H1 (cell line): Measurements from ENCODE around the gene NUCB1. TPM values are rescaled to one million over a fixed set of nuclear protein-coding genes. Genes with fewer than 3 reads are reported as not detected.

Experiments
- CTCF ChIA-PET: fragments of 300-600 bp; sonication (Branson Sonifier 250); formaldehyde crosslinking; loops from one replicate; lab custom pipeline; 2021; ENCODE audit not compliant: partially characterized antibody; lab: Charles Lee
- POLR2A ChIA-PET: fragments of 300-600 bp; sonication (Branson Sonifier 250); formaldehyde crosslinking; loops from one replicate; lab custom pipeline; 2021; ENCODE audit warnings: inconsistent platforms; ENCODE audit not compliant: partially characterized antibody; lab: Charles Lee
- DNase-seq, 2 experiments: peaks; one replicate each; pipeline versions ENCODE4 v3.0.0 to v3.0.0-alpha.2; 2010 to 2022; ENCODE audit warnings: low spot score in 2 of 2, low read depth in 1 of 2, mixed read lengths in 1 of 2
- FAIRE-seq: peaks from 2 replicates; lab custom pipeline; 2011; peaks lifted over from hg19 to GRCh38; lab: Jason Lieb, UNC
- H2AFZ ChIP-seq: 2 replicates; pipeline ENCODE4 v1.8.1; 2012; ENCODE audit warnings: low read length, inconsistent platforms
- H2AK5ac ChIP-seq: 2 replicates; pipeline ENCODE4 v1.6.1; 2013; ENCODE audit warnings: low read depth, low read length
- H2BK120ac ChIP-seq: replicated peaks from 2 replicates; pipeline ENCODE3; 2013; ENCODE audit warnings: low read depth, low read length, inconsistent platforms
- H2BK12ac ChIP-seq: 2 replicates; pipeline ENCODE4 v1.6.1; 2013; ENCODE audit warnings: low read depth, low read length
- H2BK15ac ChIP-seq: 2 replicates; pipeline ENCODE4 v1.6.1; 2013; ENCODE audit warnings: low read length
- H2BK20ac ChIP-seq: 2 replicates; pipeline ENCODE4 v1.6.1; 2013; ENCODE audit warnings: low read length
- H2BK5ac ChIP-seq: 2 replicates; pipeline ENCODE4 v1.6.1; 2013; ENCODE audit warnings: low read depth, low read length
- H3K14ac ChIP-seq: 2 replicates; pipeline ENCODE4 v1.6.1; 2013; ENCODE audit warnings: inconsistent platforms; ENCODE audit not compliant: insufficient read length
- H3K18ac ChIP-seq: 2 replicates; pipeline ENCODE4 v1.6.1; 2013; ENCODE audit warnings: low read length; ENCODE audit errors: extremely low read depth
- H3K23ac ChIP-seq: 2 replicates; pipeline ENCODE4 v1.6.1; 2013; ENCODE audit warnings: inconsistent platforms; ENCODE audit not compliant: insufficient read length
- H3K23me2 ChIP-seq: 2 replicates; pipeline ENCODE4 v1.6.1; 2013; ENCODE audit warnings: low read depth, low read length
- H3K27ac ChIP-seq: 2 replicates; pipeline ENCODE4 v1.6.1; 2011; ENCODE audit warnings: low read depth, low read length, inconsistent platforms
- H3K27me3 ChIP-seq, 4 experiments: replicated peaks in 1 of 4; 1 replicate in 1 of 4; 2 replicates in 3 of 4; pipeline versions ENCODE4 v1.6.1 to v1.8.1; 2011 to 2013; ENCODE audit warnings: low read length in 3 of 4, mild to moderate bottlenecking in 3 of 4, inconsistent platforms in 2 of 4, mixed read lengths in 2 of 4, moderate library complexity in 1 of 4; ENCODE audit not compliant: control insufficient read depth in 3 of 4, insufficient read depth in 3 of 4; ENCODE audit errors: extremely low read depth in 1 of 4
- H3K36me3 ChIP-seq, 4 experiments: 2 replicates each; pipeline versions ENCODE4 v1.6.1 to v1.8.1; 2011 to 2013; ENCODE audit warnings: mild to moderate bottlenecking in 4 of 4, low read length in 3 of 4, moderate library complexity in 2 of 4, control low read depth in 1 of 4, inconsistent platforms in 1 of 4; ENCODE audit not compliant: insufficient read depth in 4 of 4, control insufficient read depth in 2 of 4
- H3K4ac ChIP-seq: replicated peaks from 2 replicates; pipeline ENCODE3; 2013; ENCODE audit warnings: low read length, low read depth, mixed read lengths, inconsistent platforms; ENCODE audit not compliant: insufficient read length
- H3K4me1 ChIP-seq, 4 experiments: replicated peaks in 1 of 4; 1 replicate in 1 of 4; 2 replicates in 3 of 4; pipeline versions ENCODE4 v1.6.1 to v1.8.1; 2011 to 2013; ENCODE audit warnings: low read length in 3 of 4, inconsistent platforms in 2 of 4, mixed read lengths in 1 of 4; ENCODE audit not compliant: insufficient read depth in 4 of 4, control insufficient read depth in 3 of 4
- H3K4me2 ChIP-seq, 2 experiments: 2 replicates each; pipeline versions ENCODE4 v1.6.1 to v1.8.1; 2011 to 2013; ENCODE audit warnings: low read depth in 2 of 2, low read length in 2 of 2, control low read depth in 1 of 2, inconsistent platforms in 1 of 2, mild to moderate bottlenecking in 1 of 2; ENCODE audit not compliant: insufficient read depth in 1 of 2
- H3K4me3 ChIP-seq, 4 experiments: fragments of 200-600, 300-600 bp in 1 of 4; sonication (generic), shearing (Covaris generic), sonication (Bioruptor Twin) in 1 of 4; 2 replicates each; pipeline versions ENCODE4 v1.5.1 to v1.8.1; 2011 to 2016; ENCODE audit warnings: low read length in 4 of 4, low read depth in 3 of 4, control low read depth in 2 of 4, inconsistent platforms in 2 of 4, mild to moderate bottlenecking in 2 of 4, mixed read lengths in 1 of 4, moderate library complexity in 1 of 4; ENCODE audit not compliant: insufficient read depth in 2 of 4; ENCODE audit errors: extremely low read depth in 1 of 4
- H3K56ac ChIP-seq: replicated peaks from 2 replicates; pipeline ENCODE3; 2013; ENCODE audit warnings: low read depth, mild to moderate bottlenecking, mixed read lengths, low read length, inconsistent platforms; ENCODE audit not compliant: insufficient read length
- H3K79me1 ChIP-seq: 2 replicates; pipeline ENCODE4 v1.6.1; 2013; ENCODE audit warnings: low read depth, low read length, control low read depth
- H3K79me2 ChIP-seq, 2 experiments: 2 replicates each; pipeline versions ENCODE4 v1.6.1 to v1.8.1; 2012 to 2013; ENCODE audit warnings: low read length in 2 of 2, mild to moderate bottlenecking in 2 of 2, inconsistent platforms in 1 of 2; ENCODE audit not compliant: insufficient read depth in 2 of 2, control insufficient read depth in 1 of 2
- H3K9ac ChIP-seq, 4 experiments: replicated peaks in 1 of 4; 1 replicate in 1 of 4; 2 replicates in 3 of 4; pipeline versions ENCODE4 v1.6.1 to v1.8.1; 2011 to 2013; ENCODE audit warnings: low read depth in 3 of 4, low read length in 3 of 4, control low read depth in 2 of 4, mild to moderate bottlenecking in 2 of 4, moderate library complexity in 2 of 4, inconsistent platforms in 1 of 4; ENCODE audit errors: extremely low read depth in 1 of 4
- H3K9me3 ChIP-seq, 2 experiments: 2 replicates each; pipeline versions ENCODE4 v1.6.1 to v1.8.1; 2012 to 2013; ENCODE audit warnings: mild to moderate bottlenecking in 2 of 2, moderate library complexity in 2 of 2, control low read depth in 1 of 2, inconsistent platforms in 1 of 2, low read depth in 1 of 2, low read length in 1 of 2, mixed read lengths in 1 of 2; ENCODE audit not compliant: insufficient read depth in 2 of 2
- H4K20me1 ChIP-seq, 2 experiments: replicated peaks in 1 of 2; 2 replicates each; pipeline versions ENCODE3 to v1.8.1; 2011 to 2013; ENCODE audit warnings: inconsistent platforms in 2 of 2, low read length in 2 of 2, mild to moderate bottlenecking in 1 of 2; ENCODE audit not compliant: insufficient read depth in 2 of 2, control insufficient read depth in 1 of 2
- H4K5ac ChIP-seq: 2 replicates; pipeline ENCODE4 v1.6.1; 2013; ENCODE audit warnings: low read length, low read depth, mixed read lengths, inconsistent platforms; ENCODE audit not compliant: insufficient read length
- H4K8ac ChIP-seq: 2 replicates; pipeline ENCODE4 v1.8.0; 2013; ENCODE audit warnings: mild to moderate bottlenecking, moderate library complexity, low read length, inconsistent platforms; ENCODE audit not compliant: insufficient read depth; ENCODE audit errors: extremely low read depth
- H4K91ac ChIP-seq: replicated peaks from 2 replicates; pipeline ENCODE3; 2013; ENCODE audit warnings: low read length, mixed read lengths, inconsistent platforms; ENCODE audit not compliant: insufficient read length
- ATF2 ChIP-seq: IDR thresholded peaks from 2 replicates; pipeline ENCODE4 v1.6.1; 2012; ENCODE audit warnings: low read length, inconsistent platforms
- BCL11A ChIP-seq, 2 experiments: IDR thresholded peaks; one replicate each; pipeline ENCODE4 v1.6.1; 2011; ENCODE audit warnings: low read depth in 2 of 2, low read length in 2 of 2, mild to moderate bottlenecking in 2 of 2
- BRCA1 ChIP-seq: IDR thresholded peaks from 2 replicates; pipeline ENCODE4 v1.6.1; 2012; ENCODE audit warnings: low read depth, low read length, improper control_type of control experiment
- CHD2 ChIP-seq: IDR thresholded peaks from 2 replicates; pipeline ENCODE4 v1.6.1; 2012; ENCODE audit warnings: low read length, improper control_type of control experiment
- GTF2F1 ChIP-seq: IDR thresholded peaks from 2 replicates; pipeline ENCODE4 v1.6.1; 2012; ENCODE audit warnings: low read depth, low read length, improper control_type of control experiment, borderline replicate concordance
- JUN ChIP-seq: IDR thresholded peaks from 2 replicates; pipeline ENCODE4 v1.6.1; 2011; ENCODE audit warnings: low read depth, mild to moderate bottlenecking, improper control_type of control experiment, low read length
- SP2 ChIP-seq: IDR thresholded peaks from 2 replicates; pipeline ENCODE4 v1.6.1; 2012; ENCODE audit warnings: mild to moderate bottlenecking, low read length, inconsistent platforms
- TBP ChIP-seq: IDR thresholded peaks from 2 replicates; pipeline ENCODE4 v1.6.1; 2011; ENCODE audit warnings: low read depth, low read length, improper control_type of control experiment
- WGBS, 2 experiments: shearing (Covaris generic) in 1 of 2; methylation state at CpG; one replicate each; pipeline versions ENCODE4 v1.1.6 to v1.1.7; 2013 to 2015; ENCODE audit warnings: low lambda C conversion rate in 2 of 2, mixed read lengths in 2 of 2, inconsistent platforms in 1 of 2, low coverage in 1 of 2, missing lambda C conversion rate in 1 of 2; ENCODE audit not compliant: insufficient replicate concordance in 2 of 2, insufficient coverage in 1 of 2, insufficient read length in 1 of 2; ENCODE audit errors: extremely low coverage in 1 of 2, missing lambda C conversion rate in 1 of 2; 5-methylcytosine and 5-hydroxymethylcytosine counted together
- polyA plus RNA-seq, 7 experiments: library from polyadenylated mRNA; depleted of rRNA in 3 of 7; stranded (reverse) in 5 of 7; unstranded in 2 of 7; fragments of >200 nt in 5 of 7; fragments of 200-250 nt in 2 of 7; gene quantifications; 1 replicate in 5 of 7; 2 replicates in 1 of 7; 4 replicates in 1 of 7; pipeline versions ENCODE4 v1.2.1 to v1.2.3, GENCODE V29; 2011 to 2013; ENCODE audit warnings: missing spikeins in 2 of 7, mixed read lengths in 2 of 7
- total RNA-seq: library from RNA; stranded (reverse); fragmentation: NEBNext Ultra II Directional; extraction: Animal tissue kit (Norgen Biotek cat#: 25700); gene quantifications from 2 replicates; pipeline ENCODE4 v1.2.1, GENCODE V29; 2021

The NUCB1 gene
- total and polyA plus RNA-seq, 2 of the 8 experiments (the other 6 are each of a cell fraction or from before 2014, with no cell fraction given), result 111 to 121 TPM

- Histone ChIP-seq H2BK15ac (no peak overlapping the region), H3K79me2 (no peaks in the 10 kb centered on the region), H4K91ac (no peak overlapping the region), H3K14ac (no peak overlapping the region), H2BK20ac (no peak overlapping the region), H3K36me3 (peaks cover 0 to 36% (median 10%) of the 10 kb centered on the region in 4 experiments; a peak in 7 of 8 replicates), H3K23ac (no peak overlapping the region), H4K8ac (no peak overlapping the region), H4K5ac (no peak overlapping the region), H3K4me2 (no peak overlapping the region), H3K56ac (no peak overlapping the region), H3K4me3 (no peak overlapping the region), H3K27me3 (no peaks in the 10 kb centered on the region), H3K4me1 (no peaks in the 10 kb centered on the region), H3K79me1 (no peaks in the 10 kb centered on the region), H4K20me1 (peaks cover 0 to 4% of the 10 kb centered on the region in 2 experiments), H2BK120ac (no peak overlapping the region), H3K23me2 (no peaks in the 10 kb centered on the region; the same call in 1 of the 2 replicates), H3K18ac (no peak overlapping the region), H3K9me3 (no peaks in the 10 kb centered on the region), H3K9ac (no peak overlapping the region), H3K4ac (no peak overlapping the region), H3K27ac (no peak overlapping the region), H2BK12ac (no peak overlapping the region), H2AFZ (no peak overlapping the region), H2BK5ac (no peak overlapping the region), H2AK5ac (no peak overlapping the region)
- ChIA-PET POLR2A (interaction anchor here (0.6 to 1.8 kb wide), 5 partner anchors 10 to 157 kb away, joined by 3 to 6 read pairs (median 3); no protein-coding TSS in a partner anchor), CTCF (interaction anchor here (1.2 to 1.3 kb wide), 2 partner anchors 12 to 24 kb away, joined by 3 read pairs; partner anchors contain the start of gene DHDH)
- DNase-seq (no peak), FAIRE-seq (no peak)
- TF ChIP-seq TBP, result no peak
- no peak for TF ChIP-seq ATF2
- no peak for TF ChIP-seq BRCA1
- TF ChIP-seq BCL11A (IDR thresholded peaks at IDR 0.05; ENCODE audit: low read depth in 2 of 2, low read length in 2 of 2), result no peak
- no peak for TF ChIP-seq SP2
- no peak for TF ChIP-seq JUN
- TF ChIP-seq CHD2, result no peak
- no peak for TF ChIP-seq GTF2F1
- WGBS, 2 experiments, result 83% methylated on average over 10 of the region's 10 CpGs; no CpG with 5 or more reads in 1 of the 2 experiments
Observed at GRCh38 chr19:48920949-48921348, 20.8 kb downstream of the NUCB1 start.
